HepG2 (cell line): ENCODE data around the gene RAE1. TPM values are rescaled to one million over a fixed set of nuclear protein-coding genes. Genes with fewer than 3 reads are reported as not detected.

Experiments
- ATAC-seq: fragments of 200-7000 bp; cut with Tn5 transposase; 3 replicates; pipeline ENCODE4 v1.9.1; 2020; ENCODE audit warnings: mild to moderate bottlenecking, moderate library complexity
- BruUV-seq: library from RNA; stranded (reverse); fragments of 400-500 nt; replicated peaks from 2 replicates; lab custom pipeline; 2021; lab: Mats Ljungman, UMichigan
- CTCF ChIA-PET: fragments of 300-600 bp; formaldehyde crosslinking; extraction: SDS; loops from one replicate; lab custom pipeline; 2021; ENCODE audit warnings: low total read pairs, inconsistent platforms, low intra/inter-chr PET ratio; lab: Yijun Ruan, JAX
- POLR2A ChIA-PET: fragments of 350-600 bp; sonication (Branson Sonifier 250); formaldehyde crosslinking; loops from one replicate; lab custom pipeline; 2020; ENCODE audit warnings: antibody characterized with exemption, inconsistent platforms; lab: Yijun Ruan, JAX
- DNase-seq: peaks from one replicate; pipeline ENCODE4 v3.0.0-alpha.2; 2015; ENCODE audit warnings: low spot score
- FAIRE-seq: peaks from 3 replicates; lab custom pipeline; 2011; peaks lifted over from hg19 to GRCh38; lab: Jason Lieb, UNC
- H2AFZ ChIP-seq: one replicate; pipeline ENCODE4 v1.6.1; 2011; ENCODE audit warnings: low read length, inconsistent platforms
- H3K27ac ChIP-seq: fragments of 300-600 bp; 3 replicates; pipeline ENCODE4 v1.8.0; 2011; ENCODE audit warnings: mixed run types, mild to moderate bottlenecking, mixed read lengths, low read length, inconsistent platforms; ENCODE audit not compliant: insufficient read depth; ENCODE audit errors: extremely low read length
- H3K27me3 ChIP-seq, 2 experiments: fragments of 200-600 bp in 1 of 2; 2 replicates in 1 of 2; 3 replicates in 1 of 2; pipeline versions ENCODE4 v1.6.0 to v1.8.0; 2011; ENCODE audit warnings: low read length in 2 of 2, mild to moderate bottlenecking in 2 of 2, moderate library complexity in 2 of 2, inconsistent platforms in 1 of 2; ENCODE audit not compliant: insufficient read depth in 2 of 2, control insufficient read depth in 1 of 2
- H3K36me3 ChIP-seq, 2 experiments: fragments of 200-600 bp in 1 of 2; replicated peaks in 1 of 2; 2 replicates in 1 of 2; 3 replicates in 1 of 2; pipeline versions ENCODE4 v1.5.1 to v1.8.0; 2011; ENCODE audit warnings: low read length in 2 of 2, inconsistent platforms in 1 of 2; ENCODE audit not compliant: insufficient read depth in 2 of 2, control insufficient read depth in 1 of 2
- H3K4me1 ChIP-seq: 2 replicates; pipeline ENCODE4 v1.5.1; 2012; ENCODE audit warnings: low read length, inconsistent platforms; ENCODE audit not compliant: insufficient read depth
- H3K4me2 ChIP-seq: 2 replicates; pipeline ENCODE4 v1.6.0; 2011; ENCODE audit warnings: low read depth, low read length, inconsistent platforms
- H3K4me3 ChIP-seq, 3 experiments: fragments of 200-600 bp in 1 of 3; sonication (generic), shearing (Covaris generic) in 1 of 3; replicated peaks in 1 of 3; 2 replicates each; pipeline ENCODE4 v1.5.1; 2011 to 2016; ENCODE audit warnings: low read length in 3 of 3, inconsistent platforms in 2 of 3, low read depth in 2 of 3, mild to moderate bottlenecking in 2 of 3, control low read depth in 1 of 3, mixed read lengths in 1 of 3; ENCODE audit not compliant: insufficient read depth in 1 of 3
- H3K79me2 ChIP-seq: one replicate; pipeline ENCODE4 v1.6.1; 2011; ENCODE audit warnings: low read length, inconsistent platforms; ENCODE audit not compliant: insufficient read depth
- H3K9ac ChIP-seq: 2 replicates; pipeline ENCODE4 v1.6.0; 2011; ENCODE audit warnings: mild to moderate bottlenecking, low read depth, low read length, inconsistent platforms; ENCODE audit not compliant: insufficient read depth
- H3K9me3 ChIP-seq: 2 replicates; pipeline ENCODE4 v1.5.1; 2012; ENCODE audit warnings: mild to moderate bottlenecking, low read length
- H4K20me1 ChIP-seq: 2 replicates; pipeline ENCODE4 v1.6.0; 2011; ENCODE audit warnings: inconsistent platforms, mild to moderate bottlenecking, low read length, moderate library complexity; ENCODE audit not compliant: insufficient read depth
- AGO2 ChIP-seq: fragments of 200-400 bp; formaldehyde crosslinking; optimal IDR thresholded peaks from 2 replicates; pipeline ENCODE3; 2017; ENCODE audit warnings: mild to moderate bottlenecking, low read depth, low read length, moderate library complexity
- ERF ChIP-seq: IDR thresholded peaks from 2 replicates; pipeline ENCODE4 v1.6.1; 2018; ENCODE audit warnings: missing biosample characterization, missing genetic modification reagents
- GATAD1 ChIP-seq: IDR thresholded peaks from 2 replicates; pipeline ENCODE4 v1.6.1; 2016; ENCODE audit warnings: missing genetic modification reagents, missing compliant biosample characterization
- HNRNPL ChIP-seq: fragments of 200-400 bp; formaldehyde crosslinking; IDR thresholded peaks from 2 replicates; pipeline ENCODE4 v1.6.1; 2017; ENCODE audit warnings: mild to moderate bottlenecking, low read depth, low read length
- KDM5B ChIP-seq: sonication (generic); formaldehyde crosslinking; IDR thresholded peaks from 2 replicates; pipeline ENCODE4 v1.4.0; 2020; ENCODE audit warnings: missing genetic modification reagents, mild to moderate bottlenecking, borderline replicate concordance
- KLF16 ChIP-seq, 2 experiments: sonication (generic) in 1 of 2; formaldehyde crosslinking in 1 of 2; IDR thresholded peaks; 2 replicates each; pipeline versions ENCODE4 v1.6.1 to v1.8.0; 2016 to 2023; ENCODE audit warnings: missing genetic modification reagents in 2 of 2, missing compliant biosample characterization in 1 of 2
- MEF2D ChIP-seq: sonication (generic); formaldehyde crosslinking; IDR thresholded peaks from 2 replicates; pipeline ENCODE4 v1.5.1; 2020; ENCODE audit warnings: mild to moderate bottlenecking, missing genetic modification reagents
- PHF8 ChIP-seq: sonication (generic); formaldehyde crosslinking; IDR thresholded peaks from 2 replicates; pipeline ENCODE4 v1.5.0; 2020; ENCODE audit warnings: missing genetic modification reagents
- PPARG ChIP-seq: conservative IDR thresholded peaks from 2 replicates; pipeline ENCODE4 v1.6.1; 2016; ENCODE audit warnings: missing biosample characterization, missing genetic modification reagents
- SRSF9 ChIP-seq: fragments of 200-400 bp; formaldehyde crosslinking; IDR thresholded peaks from 2 replicates; pipeline ENCODE4 v1.6.1; 2018; ENCODE audit warnings: borderline replicate concordance, mild to moderate bottlenecking, low read depth, low read length; ENCODE audit not compliant: insufficient read depth, poor library complexity, severe bottlenecking
- TBL1XR1 ChIP-seq: fragments of 150-350 bp; IDR thresholded peaks from 2 replicates; pipeline ENCODE4 v1.6.1; 2014; ENCODE audit warnings: borderline replicate concordance, low read length; ENCODE audit not compliant: partially characterized antibody
- TBX2 ChIP-seq: sonication (generic); formaldehyde crosslinking; IDR thresholded peaks from 2 replicates; pipeline ENCODE4 v1.5.0; 2020; ENCODE audit warnings: missing genetic modification reagents, mild to moderate bottlenecking, borderline replicate concordance
- TSC22D2 ChIP-seq: sonication (generic); formaldehyde crosslinking; IDR thresholded peaks from 2 replicates; pipeline ENCODE4 v1.5.1; 2020; ENCODE audit warnings: missing genetic modification reagents, mild to moderate bottlenecking, borderline replicate concordance
- ZNF891 ChIP-seq: sonication (generic); formaldehyde crosslinking; IDR thresholded peaks from 2 replicates; pipeline ENCODE4 v1.5.0; 2020; ENCODE audit warnings: mild to moderate bottlenecking, missing genetic modification reagents
- WGBS: methylation state at CpG from one replicate; pipeline ENCODE4 v1.1.6; 2017; ENCODE audit warnings: low lambda C conversion rate; 5-methylcytosine and 5-hydroxymethylcytosine counted together
- in situ Hi-C: cut with HindIII; loops from 2 replicates; pipeline ENCODE4 v1.10.0; 2017; ENCODE audit warnings: low pct_unique_long_range_greater_than_20kb; ENCODE audit not compliant: extremely low pct_ligation_motif_present
- intact Hi-C: fragments of 100-400 bp; cut with micrococcal nuclease; formaldehyde crosslinking; loops from one replicate; pipeline ENCODE4 v1.10.0; 2022; ENCODE audit not compliant: unreplicated experiment
- polyA plus RNA-seq, 8 experiments: library from polyadenylated mRNA; depleted of rRNA in 3 of 8; stranded (reverse) in 7 of 8; unstranded in 1 of 8; fragments of >200 nt; fragmentation: Illumina TruSeq in 4 of 8; extraction: Trizol in 4 of 8; gene quantifications; 2 replicates each; pipeline versions ENCODE4 v1.2.1 to v1.2.3, GENCODE V29; 2011 to 2016; ENCODE audit warnings: low read depth in 4 of 8, missing spikeins in 1 of 8, mixed read lengths in 1 of 8; ENCODE audit not compliant: insufficient read depth in 1 of 8
- total RNA-seq, 5 experiments: library from RNA; depleted of rRNA; stranded (reverse); fragments of >200 nt; fragmentation: Illumina TruSeq; extraction: Trizol; gene quantifications; 2 replicates each; pipeline ENCODE4 v1.2.3, GENCODE V29; 2016; ENCODE audit warnings: low read depth in 1 of 5
- TF ChIP-seq, protein P1 (sequence below): sonication (generic); formaldehyde crosslinking; IDR thresholded peaks from 2 replicates; pipeline ENCODE4 v1.4.0; 2020; ENCODE audit warnings: missing genetic modification reagents
- TF ChIP-seq, protein P2 (sequence below): sonication (generic); formaldehyde crosslinking; IDR thresholded peaks from 2 replicates; pipeline ENCODE4 v1.5.0; 2020; ENCODE audit warnings: mild to moderate bottlenecking, missing genetic modification reagents

Gene RAE1
- total and polyA plus RNA-seq, 2 of the 13 experiments (the other 11 are each of a cell fraction or from before 2014, with no cell fraction given) = 36.1 to 72.9 TPM

DNA sequence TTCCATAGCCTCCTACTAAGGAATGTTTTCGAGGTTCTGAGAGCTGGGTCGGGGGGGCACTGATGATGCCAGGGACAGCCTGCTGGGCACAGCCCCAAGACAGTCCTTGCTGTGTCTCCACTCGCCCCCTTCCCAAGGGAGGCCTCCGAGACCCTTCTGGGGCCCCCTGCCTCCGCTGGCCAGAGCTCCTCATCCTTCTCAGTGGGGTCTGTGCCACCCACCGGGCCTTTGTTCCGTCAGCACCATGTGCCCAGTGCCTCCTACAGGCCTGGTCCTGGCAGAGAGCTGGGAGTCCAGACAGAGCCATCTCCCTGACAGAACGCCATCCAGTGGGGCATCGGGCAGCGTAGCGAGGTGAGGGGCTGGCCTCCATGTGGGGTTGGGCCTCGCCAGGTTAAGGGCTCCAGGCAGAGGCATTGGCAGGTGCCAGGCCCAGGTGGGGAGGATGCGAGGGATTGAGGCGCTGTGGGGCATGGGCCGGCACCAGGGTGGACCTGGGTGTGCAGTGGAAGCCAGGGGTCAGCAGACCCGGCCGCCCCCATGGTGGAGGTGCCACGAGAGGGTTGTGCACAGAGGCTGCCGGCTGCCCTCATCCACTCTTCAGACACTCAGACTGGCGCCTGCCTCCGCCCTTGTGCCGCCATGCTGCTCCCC lies 53.5 kb downstream of the RAE1 start:
- FAIRE-seq (no peak), DNase-seq (no peak), ATAC-seq (no peak)
- Histone ChIP-seq H3K9me3 (no peaks in the 10 kb centered on the region), H2AFZ (no peak overlapping the region), H3K36me3 (peaks cover 49 to 76% of the 10 kb centered on the region in 2 experiments), H3K79me2 (no peaks in the 10 kb centered on the region), H3K27me3 (no peaks in the 10 kb centered on the region), H3K27ac (no peak overlapping the region), H3K4me3 (no peak overlapping the region), H3K4me1 (no peaks in the 10 kb centered on the region), H3K9ac (no peak overlapping the region), H3K4me2 (no peak overlapping the region), H4K20me1 (no peaks in the 10 kb centered on the region; the same call in 1 of the 2 replicates)
- over 99% methylated on average over 18 of the region's 22 CpGs for WGBS
- POLR2A ChIA-PET = no interaction called here
- in situ Hi-C loops = no loop called here
- no TSS peak for BruUV-seq
- intact Hi-C loops = no loop called here
- CTCF ChIA-PET = no interaction called here
- peak; percentile 68 for TF ChIP-seq AGO2
- TF ChIP-seq, protein P1, sequence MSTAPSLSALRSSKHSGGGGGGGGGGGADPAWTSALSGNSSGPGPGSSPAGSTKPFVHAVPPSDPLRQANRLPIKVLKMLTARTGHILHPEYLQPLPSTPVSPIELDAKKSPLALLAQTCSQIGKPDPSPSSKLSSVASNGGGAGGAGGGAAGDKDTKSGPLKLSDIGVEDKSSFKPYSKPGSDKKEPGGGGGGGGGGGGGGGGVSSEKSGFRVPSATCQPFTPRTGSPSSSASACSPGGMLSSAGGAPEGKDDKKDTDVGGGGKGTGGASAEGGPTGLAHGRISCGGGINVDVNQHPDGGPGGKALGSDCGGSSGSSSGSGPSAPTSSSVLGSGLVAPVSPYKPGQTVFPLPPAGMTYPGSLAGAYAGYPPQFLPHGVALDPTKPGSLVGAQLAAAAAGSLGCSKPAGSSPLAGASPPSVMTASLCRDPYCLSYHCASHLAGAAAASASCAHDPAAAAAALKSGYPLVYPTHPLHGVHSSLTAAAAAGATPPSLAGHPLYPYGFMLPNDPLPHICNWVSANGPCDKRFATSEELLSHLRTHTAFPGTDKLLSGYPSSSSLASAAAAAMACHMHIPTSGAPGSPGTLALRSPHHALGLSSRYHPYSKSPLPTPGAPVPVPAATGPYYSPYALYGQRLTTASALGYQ (CRISPR knock-in tag) = no peak
- TF ChIP-seq ERF (CRISPR knock-in tag) = no peak
- TF ChIP-seq PHF8 (CRISPR knock-in tag) = no peak
- TF ChIP-seq TBX2 (CRISPR knock-in tag) = no peak
- TF ChIP-seq PPARG (CRISPR knock-in tag) = no peak
- TF ChIP-seq, protein P2, sequence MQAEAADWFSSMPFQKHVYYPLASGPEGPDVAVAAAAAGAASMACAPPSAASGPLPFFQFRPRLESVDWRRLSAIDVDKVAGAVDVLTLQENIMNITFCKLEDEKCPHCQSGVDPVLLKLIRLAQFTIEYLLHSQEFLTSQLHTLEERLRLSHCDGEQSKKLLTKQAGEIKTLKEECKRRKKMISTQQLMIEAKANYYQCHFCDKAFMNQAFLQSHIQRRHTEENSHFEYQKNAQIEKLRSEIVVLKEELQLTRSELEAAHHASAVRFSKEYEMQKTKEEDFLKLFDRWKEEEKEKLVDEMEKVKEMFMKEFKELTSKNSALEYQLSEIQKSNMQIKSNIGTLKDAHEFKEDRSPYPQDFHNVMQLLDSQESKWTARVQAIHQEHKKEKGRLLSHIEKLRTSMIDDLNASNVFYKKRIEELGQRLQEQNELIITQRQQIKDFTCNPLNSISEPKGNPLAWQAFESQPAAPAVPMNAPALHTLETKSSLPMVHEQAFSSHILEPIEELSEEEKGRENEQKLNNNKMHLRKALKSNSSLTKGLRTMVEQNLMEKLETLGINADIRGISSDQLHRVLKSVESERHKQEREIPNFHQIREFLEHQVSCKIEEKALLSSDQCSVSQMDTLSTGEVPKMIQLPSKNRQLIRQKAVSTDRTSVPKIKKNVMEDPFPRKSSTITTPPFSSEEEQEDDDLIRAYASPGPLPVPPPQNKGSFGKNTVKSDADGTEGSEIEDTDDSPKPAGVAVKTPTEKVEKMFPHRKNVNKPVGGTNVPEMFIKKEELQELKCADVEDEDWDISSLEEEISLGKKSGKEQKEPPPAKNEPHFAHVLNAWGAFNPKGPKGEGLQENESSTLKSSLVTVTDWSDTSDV = no peak
- TF ChIP-seq MEF2D = no peak
- peak; percentile 19; the same call in 1 of the 2 replicates for TF ChIP-seq KDM5B (CRISPR knock-in tag)
- TF ChIP-seq ZNF891 (CRISPR knock-in tag) = 0 out of 2 replicates have a peak, but pooled peaks have one; percentile 10
- TF ChIP-seq KLF16 (CRISPR knock-in tag; IDR thresholded peaks at IDR 0.05) = no peak
- TF ChIP-seq HNRNPL = 0 out of 2 replicates have a peak, but pooled peaks have one; percentile 66
- no peak for TF ChIP-seq TSC22D2 (CRISPR knock-in tag)
- no peak for TF ChIP-seq GATAD1 (CRISPR knock-in tag)
- TF ChIP-seq TBL1XR1 = no peak
- TF ChIP-seq SRSF9 = no peak
